ENCODE data around the gene EHMT1.

The EHMT1 gene

GRCh38 chr9:137575716-137576411 lies 42.9 kb upstream of the EHMT1 start:
- Histone ChIP-seq H3K36me3 (replicated peaks) (peaks cover 36% of the 10 kb centered on the region), H3K4me3 (ENCODE audit: low read depth, low read length) (no peak overlapping the region), H3K27ac (no peak overlapping the region), H3K27me3 (replicated peaks) (no peaks in the 10 kb centered on the region)
- no peak for TF ChIP-seq CTCF (IDR thresholded peaks at IDR 0.05; ENCODE audit: low read depth, low read length, missing control alignments)
- in situ Hi-C loops (cut with HindIII; ENCODE audit: low pct_ligation_motif_present, low sequenced_read_pairs), result no loop called here
- no peak for DNase-seq

- Histone ChIP-seq H3K27me3 (replicated peaks) (no peaks in the 10 kb centered on the region), H3K27ac (peak within 1 kb of the TSS; percentile 57), H3K36me3 (replicated peaks) (peaks cover 39% of the 10 kb centered on the region), H3K4me3 (ENCODE audit: low read depth, low read length) (peak within 1 kb of the TSS; percentile 89)
- TF ChIP-seq CTCF (IDR thresholded peaks at IDR 0.05; ENCODE audit: low read depth, low read length, missing control alignments), result peak; percentile 77
- DNase-seq, result peak; percentile 84
- in situ Hi-C loops (cut with HindIII; ENCODE audit: low pct_ligation_motif_present, low sequenced_read_pairs), result no loop called here
Observed at GRCh38 chr9:137578518-137579258, 40.1 kb upstream of the EHMT1 start, which contains the start of gene DPH7. DPH7 (minus strand) TSS chr9:137578925; CDS start chr9:137578777, 148 bp downstream.

GRCh38 chr9:137579259-137579604 lies 39.6 kb upstream of the EHMT1 start:
- no peak for DNase-seq
- Histone ChIP-seq H3K36me3 (replicated peaks) (peaks cover 39% of the 10 kb centered on the region), H3K27me3 (replicated peaks) (no peaks in the 10 kb centered on the region), H3K27ac (peak overlapping the region; percentile 48), H3K4me3 (ENCODE audit: low read depth, low read length) (peak overlapping the region; percentile 89)
- in situ Hi-C loops (cut with HindIII; ENCODE audit: low pct_ligation_motif_present, low sequenced_read_pairs), result no loop called here
- TF ChIP-seq CTCF (IDR thresholded peaks at IDR 0.05; ENCODE audit: low read depth, low read length, missing control alignments), result no peak

- H3K36me3 ChIP-seq (replicated peaks), result peaks cover 32% of the 10 kb centered on the region
- in situ Hi-C loops (cut with HindIII; ENCODE audit: low pct_ligation_motif_present, low sequenced_read_pairs), result no loop called here
- DNase-seq, result no peak
Observed at GRCh38 chr9:137580209-137580953, 38.4 kb upstream of the EHMT1 start.

GRCh38 chr9:137580954-137581322 lies 37.9 kb upstream of the EHMT1 start:
- DNase-seq, result no peak
- peaks cover 34% of the 10 kb centered on the region for H3K36me3 ChIP-seq (replicated peaks)

More at GRCh38 chr9:137580209-137580953, 38.4 kb upstream of the EHMT1 start:
- Histone ChIP-seq H3K4me3 (ENCODE audit: low read depth, low read length) (no peak overlapping the region), H3K27ac (no peak overlapping the region), H3K27me3 (replicated peaks) (no peaks in the 10 kb centered on the region)
- no peak for TF ChIP-seq CTCF (IDR thresholded peaks at IDR 0.05; ENCODE audit: low read depth, low read length, missing control alignments)

More at GRCh38 chr9:137580954-137581322, 37.9 kb upstream of the EHMT1 start:
- no peaks in the 10 kb centered on the region for H3K27me3 ChIP-seq (replicated peaks)
- no peak for TF ChIP-seq CTCF (IDR thresholded peaks at IDR 0.05; ENCODE audit: low read depth, low read length, missing control alignments)
- no peak overlapping the region for H3K4me3 ChIP-seq (ENCODE audit: low read depth, low read length)
- in situ Hi-C loops (cut with HindIII; ENCODE audit: low pct_ligation_motif_present, low sequenced_read_pairs), result no loop called here
- H3K27ac ChIP-seq, result no peak overlapping the region

Measured in brain microvascular endothelial cell (primary cell).